ENCODE results near the gene BRD3OS. TPM values are rescaled to one million over a fixed set of nuclear protein-coding genes. Genes with fewer than 3 reads are reported as not detected.

BRD3OS gene
- total and polyA plus RNA-seq, 9 donors = 14.5 to 28.1 (median 21.1) TPM

DNA sequence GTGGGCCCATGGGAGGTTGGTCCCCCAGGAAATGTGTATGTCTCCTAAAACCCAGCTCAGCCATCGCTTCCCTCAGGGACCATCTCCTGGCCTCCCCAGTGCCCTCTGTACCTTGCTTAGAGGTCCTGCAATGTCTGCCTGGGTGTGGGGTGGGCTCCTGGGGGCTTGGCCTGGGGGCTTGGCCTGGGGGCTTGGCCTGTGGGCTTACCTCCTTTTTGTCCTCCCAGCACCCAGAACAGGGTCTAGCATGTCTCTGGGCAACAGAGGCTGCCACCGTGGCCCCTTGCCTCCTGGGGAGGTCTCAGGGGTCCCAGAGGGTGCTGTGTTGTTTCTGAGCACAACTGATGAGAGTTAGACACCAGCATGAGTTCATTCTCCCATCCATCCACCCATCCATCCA lies 22.5 kb upstream of the BRD3OS start:
- no peak for TF ChIP-seq EP300 (IDR thresholded peaks at IDR 0.05)
- TF ChIP-seq POLR2A (IDR thresholded peaks at IDR 0.05) = no peak
- TF ChIP-seq, protein P1, sequence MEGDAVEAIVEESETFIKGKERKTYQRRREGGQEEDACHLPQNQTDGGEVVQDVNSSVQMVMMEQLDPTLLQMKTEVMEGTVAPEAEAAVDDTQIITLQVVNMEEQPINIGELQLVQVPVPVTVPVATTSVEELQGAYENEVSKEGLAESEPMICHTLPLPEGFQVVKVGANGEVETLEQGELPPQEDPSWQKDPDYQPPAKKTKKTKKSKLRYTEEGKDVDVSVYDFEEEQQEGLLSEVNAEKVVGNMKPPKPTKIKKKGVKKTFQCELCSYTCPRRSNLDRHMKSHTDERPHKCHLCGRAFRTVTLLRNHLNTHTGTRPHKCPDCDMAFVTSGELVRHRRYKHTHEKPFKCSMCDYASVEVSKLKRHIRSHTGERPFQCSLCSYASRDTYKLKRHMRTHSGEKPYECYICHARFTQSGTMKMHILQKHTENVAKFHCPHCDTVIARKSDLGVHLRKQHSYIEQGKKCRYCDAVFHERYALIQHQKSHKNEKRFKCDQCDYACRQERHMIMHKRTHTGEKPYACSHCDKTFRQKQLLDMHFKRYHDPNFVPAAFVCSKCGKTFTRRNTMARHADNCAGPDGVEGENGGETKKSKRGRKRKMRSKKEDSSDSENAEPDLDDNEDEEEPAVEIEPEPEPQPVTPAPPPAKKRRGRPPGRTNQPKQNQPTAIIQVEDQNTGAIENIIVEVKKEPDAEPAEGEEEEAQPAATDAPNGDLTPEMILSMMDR (IDR thresholded peaks at IDR 0.05) = no peak
- intact Hi-C loops (cut with DNase I) = no loop called here
- Histone ChIP-seq H3K36me3 (no peaks in the 10 kb centered on the region), H3K4me1 (ENCODE audit: insufficient read depth) (peaks cover 2% of the 10 kb centered on the region), H3K9me3 (no peaks in the 10 kb centered on the region), H3K27me3 (no peaks in the 10 kb centered on the region), H3K4me3 (no peak overlapping the region), H3K27ac (no peak overlapping the region)
- 83 to 100% (median 88%) methylated on average over 2 of the region's 2 CpGs for WGBS, 3 donors
- no peak for DNase-seq

DNA sequence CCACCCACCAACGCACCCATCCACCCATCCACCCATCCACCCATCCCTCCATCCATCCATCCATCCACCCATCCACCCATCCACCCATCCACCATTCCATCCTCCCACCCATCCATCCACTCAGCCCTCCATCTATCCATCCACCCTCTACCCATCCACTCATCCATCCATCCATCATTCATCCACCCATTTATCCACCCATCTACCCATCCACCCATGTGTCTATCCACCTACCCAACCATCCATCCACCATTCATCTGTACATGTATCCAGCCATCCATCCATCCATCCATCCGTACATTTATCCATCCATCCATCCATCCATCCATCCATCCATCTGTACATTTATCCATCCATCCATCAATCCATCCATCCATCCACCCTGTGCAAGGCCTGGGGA lies 22.0 kb upstream of the BRD3OS start:
- no peak overlapping the region for H3K4me3 ChIP-seq
- TF ChIP-seq POLR2A (IDR thresholded peaks at IDR 0.05) = no peak
- no peaks in the 10 kb centered on the region for H3K9me3 ChIP-seq
- H3K27ac ChIP-seq = no peak overlapping the region
- H3K36me3 ChIP-seq = no peaks in the 10 kb centered on the region
- H3K27me3 ChIP-seq = no peaks in the 10 kb centered on the region
- 83 to 89% (median 83%) methylated on average over 2 of the region's 2 CpGs for WGBS, 3 donors
- intact Hi-C loops (cut with DNase I) = no loop called here
- H3K4me1 ChIP-seq (ENCODE audit: insufficient read depth) = peaks cover 2% of the 10 kb centered on the region
- DNase-seq = no peak

DNA sequence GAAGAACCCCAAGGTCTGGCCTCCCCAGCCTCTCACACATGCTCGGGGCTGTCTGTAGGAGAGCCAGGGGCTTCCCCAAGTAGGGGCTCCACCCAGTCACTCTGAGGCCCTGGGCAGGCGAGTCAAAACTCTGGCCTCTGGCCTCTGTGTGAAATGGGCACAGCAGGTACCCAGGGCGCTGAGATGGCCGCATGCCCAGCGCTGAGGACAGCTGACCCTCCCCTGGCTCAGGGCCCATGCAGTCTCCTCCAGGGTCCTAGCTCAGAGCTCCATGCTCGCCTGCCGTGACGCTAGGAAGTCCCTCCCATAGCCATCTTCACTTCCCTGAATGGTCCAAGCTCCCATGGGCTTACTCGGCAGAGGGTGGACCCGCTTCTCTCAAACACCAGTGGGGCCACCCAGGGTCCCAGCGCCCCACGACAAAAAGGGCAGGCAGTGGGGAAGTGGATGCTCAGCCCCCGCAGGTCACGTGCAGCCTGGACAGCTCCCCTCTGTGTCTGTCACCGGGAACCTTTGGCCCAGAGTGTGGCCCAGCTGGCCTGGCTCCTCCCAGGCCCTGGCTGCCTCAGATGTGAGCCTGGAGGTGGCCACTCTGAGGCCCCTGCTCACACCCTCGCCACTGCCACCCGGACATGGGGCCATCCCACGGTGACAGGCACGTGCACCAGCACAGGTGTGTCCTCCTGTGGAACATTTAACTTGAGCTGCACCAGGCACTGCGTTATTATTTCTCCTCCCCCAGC lies 21.0 kb upstream of the BRD3OS start:
- WGBS, 3 donors = 65 to 72% (median 70%) methylated on average over 20 of the region's 20 CpGs
- no peak for DNase-seq
- Histone ChIP-seq H3K27ac (no peak overlapping the region), H3K4me1 (ENCODE audit: insufficient read depth) (peaks cover 2% of the 10 kb centered on the region), H3K9me3 (no peaks in the 10 kb centered on the region), H3K36me3 (no peaks in the 10 kb centered on the region), H3K27me3 (no peaks in the 10 kb centered on the region), H3K4me3 (no peak overlapping the region)
- intact Hi-C loops (cut with DNase I) = no loop called here
- TF ChIP-seq, protein P1 (IDR thresholded peaks at IDR 0.05) = no peak
- TF ChIP-seq EP300 (IDR thresholded peaks at IDR 0.05) (no peak), POLR2A (IDR thresholded peaks at IDR 0.05) (no peak)

DNA sequence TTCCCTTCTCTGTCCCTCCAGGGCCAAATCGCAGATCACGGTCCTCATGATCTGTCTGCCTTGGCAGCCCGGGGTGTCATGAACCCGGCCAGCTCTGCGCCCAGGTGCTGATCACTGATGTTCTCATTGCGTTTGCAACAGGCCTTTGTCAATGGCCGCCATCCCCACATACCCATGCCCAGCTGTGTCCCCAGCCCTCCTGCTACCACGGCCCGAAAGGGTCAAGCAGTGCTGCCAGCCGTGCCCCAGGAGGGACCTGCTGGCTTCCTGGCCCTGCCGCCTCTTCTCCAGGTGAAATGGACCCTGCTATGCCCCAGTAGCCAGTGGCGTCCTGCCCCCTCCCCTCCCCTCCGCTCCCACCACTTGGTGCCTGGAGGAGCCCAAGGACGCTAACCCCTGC lies 20.4 kb upstream of the BRD3OS start:
- H3K27me3 ChIP-seq = no peaks in the 10 kb centered on the region
- DNase-seq = no peak
- no peaks in the 10 kb centered on the region for H3K9me3 ChIP-seq
- no peak overlapping the region for H3K27ac ChIP-seq
- no peak overlapping the region for H3K4me3 ChIP-seq
- 71 to 83% (median 76%) methylated on average over 14 of the region's 14 CpGs for WGBS, 3 donors
- TF ChIP-seq EP300 (IDR thresholded peaks at IDR 0.05) = no peak
- TF ChIP-seq, protein P1 (IDR thresholded peaks at IDR 0.05) = no peak
- no peak for TF ChIP-seq POLR2A (IDR thresholded peaks at IDR 0.05)
- intact Hi-C loops (cut with DNase I) = no loop called here
- H3K36me3 ChIP-seq = no peaks in the 10 kb centered on the region
- H3K4me1 ChIP-seq (ENCODE audit: insufficient read depth) = no peaks in the 10 kb centered on the region

DNA sequence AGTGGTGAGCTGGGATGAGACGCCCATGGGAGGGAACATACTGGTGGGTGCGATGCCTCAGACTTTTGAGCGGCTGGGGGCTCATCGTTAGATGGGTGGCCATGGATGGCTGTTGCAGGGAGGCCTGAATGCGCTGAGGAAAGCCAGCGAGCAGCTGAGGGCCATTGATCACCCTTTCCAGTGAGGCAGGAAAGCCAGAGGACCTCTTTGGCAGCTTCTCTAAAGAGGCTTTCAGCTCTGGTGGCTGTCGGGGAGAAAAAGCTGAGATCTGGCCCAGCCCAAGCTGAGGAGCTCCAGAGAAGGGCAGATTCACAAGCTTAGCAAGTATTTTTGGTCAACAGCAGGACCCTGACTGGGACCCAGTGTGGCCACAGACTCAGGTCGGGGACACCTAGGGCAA lies 19.9 kb upstream of the BRD3OS start:
- TF ChIP-seq, protein P1 (IDR thresholded peaks at IDR 0.05) = no peak
- TF ChIP-seq EP300 (IDR thresholded peaks at IDR 0.05) (no peak), POLR2A (IDR thresholded peaks at IDR 0.05) (no peak)
- H3K36me3 ChIP-seq = no peaks in the 10 kb centered on the region
- H3K27ac ChIP-seq = no peak overlapping the region
- no peaks in the 10 kb centered on the region for H3K9me3 ChIP-seq
- WGBS, 3 donors = 80 to 84% (median 80%) methylated on average over 8 of the region's 8 CpGs
- H3K4me1 ChIP-seq (ENCODE audit: insufficient read depth) = no peaks in the 10 kb centered on the region
- H3K27me3 ChIP-seq = no peaks in the 10 kb centered on the region
- H3K4me3 ChIP-seq = no peak overlapping the region
- intact Hi-C loops (cut with DNase I) = no loop called here
- DNase-seq = no peak

Measured in ovary (tissue), 9 donors.